ENCODE measurements around the gene NRXN3.
A peak's percentile ranks its signal among the peaks of the same experiment; 100 is the strongest.

Gene NRXN3

DNA sequence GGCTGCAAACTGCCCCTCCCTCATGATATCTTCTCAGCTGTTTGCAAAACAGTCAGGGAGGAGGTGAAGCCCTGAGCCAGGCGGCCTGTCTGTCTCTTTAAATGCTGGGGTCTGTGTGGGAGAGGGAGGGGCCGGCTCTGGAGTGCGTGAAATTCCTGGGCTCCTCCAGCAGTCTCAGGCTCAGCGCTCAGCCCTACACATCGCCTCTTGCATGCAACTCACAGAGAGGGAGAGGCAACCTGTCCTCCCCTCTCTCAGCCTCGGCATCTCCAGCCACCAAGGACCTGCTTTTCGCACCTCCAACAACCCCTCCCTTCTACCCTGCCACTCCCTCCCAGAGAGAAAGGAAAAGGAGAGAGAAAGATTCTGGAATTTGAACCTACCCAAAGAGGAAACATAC is at the start of gene NRXN3:
TSS of gene NRXN3 (plus strand) at position 171 of the 400 bp plus-strand sequence. CDS start 72,721 bp downstream, outside the sequence.
- no peaks in the 10 kb centered on the region for H3K4me1 ChIP-seq (ENCODE audit: control insufficient read depth, insufficient read depth, low read length)
- H3K27ac ChIP-seq (ENCODE audit: low read depth, low read length) = no peak within 1 kb of the TSS
- peak within 1 kb of the TSS; percentile 9 for H3K4me3 ChIP-seq (ENCODE audit: low read length)
- H3K9ac ChIP-seq (ENCODE audit: low read length) = no peak within 1 kb of the TSS
- no peaks in the 10 kb centered on the region for H3K36me3 ChIP-seq (ENCODE audit: control insufficient read depth, insufficient read depth, low read length)
- H3K27me3 ChIP-seq (ENCODE audit: control insufficient read depth, insufficient read depth, low read length) = no peaks in the 10 kb centered on the region

DNA sequence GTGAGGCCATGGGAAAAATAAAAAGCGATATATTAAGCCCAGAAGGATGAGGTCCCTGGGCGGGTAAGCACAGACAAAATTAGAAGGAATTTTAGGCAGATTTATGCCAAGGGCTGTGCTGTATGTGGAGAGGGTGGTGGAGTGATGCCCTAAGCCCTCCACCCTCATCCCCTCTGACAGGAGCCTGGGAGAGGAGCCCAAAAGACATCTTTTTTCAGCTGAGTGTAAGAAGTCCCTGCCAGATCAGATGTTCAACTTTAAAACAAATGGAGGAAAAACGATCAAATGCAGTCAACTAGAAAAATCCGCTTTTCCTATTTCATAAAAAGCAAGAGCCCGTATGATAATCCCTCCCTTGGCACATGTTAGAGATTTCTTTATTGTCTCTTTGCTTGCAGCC is 47.7 kb upstream of the NRXN3 start:
- H3K4me3 ChIP-seq (ENCODE audit: low read length) = no peak overlapping the region
- H3K27ac ChIP-seq (ENCODE audit: low read depth, low read length) = no peak overlapping the region
- no peaks in the 10 kb centered on the region for H3K36me3 ChIP-seq (ENCODE audit: control insufficient read depth, insufficient read depth, low read length)
- no peaks in the 10 kb centered on the region for H3K27me3 ChIP-seq (ENCODE audit: control insufficient read depth, insufficient read depth, low read length)
- H3K4me1 ChIP-seq (ENCODE audit: control insufficient read depth, insufficient read depth, low read length) = no peaks in the 10 kb centered on the region
- H3K9ac ChIP-seq (ENCODE audit: low read length) = no peak overlapping the region

DNA sequence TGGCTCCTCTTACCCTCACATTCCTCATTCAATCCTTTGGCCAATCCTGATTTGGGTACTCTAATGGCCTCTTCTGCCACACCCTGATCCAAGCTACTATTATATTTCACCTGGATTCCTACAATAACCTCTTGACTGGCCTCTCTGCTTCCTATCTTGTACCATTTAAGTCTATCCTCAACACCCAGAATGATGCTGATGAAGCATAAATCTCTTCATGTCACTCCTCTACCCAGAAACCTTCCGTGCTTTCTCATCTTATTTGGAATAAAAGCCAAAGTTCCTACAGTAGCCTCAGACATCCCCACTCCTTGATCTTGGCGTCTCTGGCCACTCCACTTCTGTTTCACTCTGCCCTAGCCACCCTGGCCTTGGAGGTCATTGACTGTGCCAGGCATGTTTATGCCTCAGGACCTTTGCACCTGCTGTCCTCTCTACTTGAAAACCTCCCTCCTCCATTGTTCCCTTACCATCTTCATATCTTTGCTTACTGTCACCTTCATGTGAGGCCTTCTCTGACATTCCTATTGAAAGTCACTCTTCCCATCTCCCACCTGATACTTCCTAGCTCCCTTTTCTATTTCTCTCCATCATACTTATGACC is 46.4 kb upstream of the NRXN3 start:
- no peaks in the 10 kb centered on the region for H3K27me3 ChIP-seq (ENCODE audit: control insufficient read depth, insufficient read depth, low read length)

DNA sequence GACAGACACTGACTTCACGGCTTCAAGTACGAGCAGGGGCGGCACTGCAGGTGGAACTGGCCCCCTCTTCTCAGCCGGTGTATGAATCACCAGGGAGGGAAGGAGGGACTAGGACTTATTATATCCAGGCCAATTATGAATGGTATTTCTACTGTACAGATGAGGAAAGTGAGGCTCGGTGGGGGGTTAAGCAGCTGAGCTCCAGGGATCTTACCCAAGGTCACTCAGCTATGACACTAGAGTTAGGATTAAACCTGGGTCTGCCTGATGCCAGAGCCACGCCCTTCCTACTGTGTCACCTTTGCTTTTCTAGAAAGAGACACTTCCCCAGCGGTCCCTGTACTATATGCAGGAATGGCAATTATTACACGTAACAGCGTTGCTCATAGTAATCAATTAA is 42.2 kb upstream of the NRXN3 start:
- no peak overlapping the region for H3K9ac ChIP-seq (ENCODE audit: low read length)
- H3K4me3 ChIP-seq (ENCODE audit: low read length) = no peak overlapping the region
- no peak overlapping the region for H3K27ac ChIP-seq (ENCODE audit: low read depth, low read length)
- no peaks in the 10 kb centered on the region for H3K27me3 ChIP-seq (ENCODE audit: control insufficient read depth, insufficient read depth, low read length)
- no peaks in the 10 kb centered on the region for H3K4me1 ChIP-seq (ENCODE audit: control insufficient read depth, insufficient read depth, low read length)
- H3K36me3 ChIP-seq (ENCODE audit: control insufficient read depth, insufficient read depth, low read length) = no peaks in the 10 kb centered on the region

More for the DNA sequence above, 46.4 kb upstream of the NRXN3 start:
- no peaks in the 10 kb centered on the region for H3K4me1 ChIP-seq (ENCODE audit: control insufficient read depth, insufficient read depth, low read length)
- no peak overlapping the region for H3K27ac ChIP-seq (ENCODE audit: low read depth, low read length)
- no peak overlapping the region for H3K9ac ChIP-seq (ENCODE audit: low read length)
- no peaks in the 10 kb centered on the region for H3K36me3 ChIP-seq (ENCODE audit: control insufficient read depth, insufficient read depth, low read length)
- H3K4me3 ChIP-seq (ENCODE audit: low read length) = no peak overlapping the region

DNA sequence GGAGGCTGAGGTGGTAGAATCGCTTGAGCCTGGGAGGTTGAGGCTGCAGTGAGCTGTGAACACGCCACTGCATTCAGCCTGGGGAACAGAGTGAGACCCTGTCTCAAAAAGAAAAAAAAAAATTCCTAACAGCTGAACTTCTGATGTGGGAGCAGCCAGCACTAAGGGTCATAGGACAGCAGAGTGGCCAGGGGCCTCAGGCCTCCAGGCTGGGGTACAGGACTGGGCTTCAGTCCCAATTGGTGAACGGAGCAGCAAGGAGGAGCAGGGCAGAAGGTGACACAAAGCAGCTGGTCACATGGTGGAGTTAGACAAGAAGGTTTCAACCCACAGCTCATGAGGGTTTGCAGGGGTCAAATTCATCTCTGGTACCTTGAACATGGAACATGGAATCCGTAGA is 40.8 kb upstream of the NRXN3 start:
- H3K4me1 ChIP-seq (ENCODE audit: control insufficient read depth, insufficient read depth, low read length) = no peaks in the 10 kb centered on the region
- H3K4me3 ChIP-seq (ENCODE audit: low read length) = no peak overlapping the region
- H3K36me3 ChIP-seq (ENCODE audit: control insufficient read depth, insufficient read depth, low read length) = no peaks in the 10 kb centered on the region
- H3K27me3 ChIP-seq (ENCODE audit: control insufficient read depth, insufficient read depth, low read length) = no peaks in the 10 kb centered on the region
- no peak overlapping the region for H3K27ac ChIP-seq (ENCODE audit: low read depth, low read length)
- H3K9ac ChIP-seq (ENCODE audit: low read length) = no peak overlapping the region

DNA sequence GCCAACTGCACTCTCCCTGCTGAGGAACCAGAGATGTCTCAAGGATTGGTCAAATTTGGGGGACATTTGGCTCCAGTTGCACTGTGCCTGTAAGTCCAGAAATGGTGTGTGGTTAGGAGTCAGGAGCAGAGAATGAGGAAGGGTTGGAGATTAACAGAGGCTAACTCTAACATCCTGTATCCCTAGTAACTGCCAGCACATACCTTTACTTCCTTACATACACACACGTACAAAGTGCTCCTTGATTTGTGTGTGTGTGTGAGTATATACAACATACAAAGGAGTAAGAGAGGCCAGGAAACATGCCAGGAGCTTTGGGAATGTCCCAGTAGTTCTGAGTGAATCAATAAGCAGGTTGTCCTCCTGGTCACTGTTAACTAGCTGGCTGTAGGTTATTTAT is 39.8 kb upstream of the NRXN3 start:
- H3K9ac ChIP-seq (ENCODE audit: low read length) = no peak overlapping the region
- no peak overlapping the region for H3K27ac ChIP-seq (ENCODE audit: low read depth, low read length)
- no peaks in the 10 kb centered on the region for H3K27me3 ChIP-seq (ENCODE audit: control insufficient read depth, insufficient read depth, low read length)
- no peaks in the 10 kb centered on the region for H3K36me3 ChIP-seq (ENCODE audit: control insufficient read depth, insufficient read depth, low read length)
- H3K4me1 ChIP-seq (ENCODE audit: control insufficient read depth, insufficient read depth, low read length) = no peaks in the 10 kb centered on the region
- no peak overlapping the region for H3K4me3 ChIP-seq (ENCODE audit: low read length)

DNA sequence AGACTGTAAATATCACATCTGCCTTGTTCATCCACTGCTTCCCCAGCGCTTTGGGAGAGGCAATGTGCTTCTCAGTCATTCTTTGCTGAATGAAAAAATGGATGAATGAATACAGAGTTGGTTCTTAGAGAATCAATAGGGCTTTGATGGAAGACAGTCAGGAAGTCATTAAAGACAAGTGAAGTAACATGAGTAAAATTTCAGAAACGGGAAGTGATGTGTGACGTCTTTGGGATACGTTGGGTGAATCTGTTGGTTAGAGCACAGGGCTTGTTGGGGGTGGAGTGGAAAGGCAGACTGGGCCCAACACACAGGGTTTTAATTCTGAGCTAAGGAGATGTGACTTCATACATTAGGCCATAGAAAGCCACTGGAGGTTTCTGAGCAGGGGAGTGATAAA is 39.0 kb upstream of the NRXN3 start:
- H3K36me3 ChIP-seq (ENCODE audit: control insufficient read depth, insufficient read depth, low read length) = no peaks in the 10 kb centered on the region
- H3K27me3 ChIP-seq (ENCODE audit: control insufficient read depth, insufficient read depth, low read length) = no peaks in the 10 kb centered on the region
- H3K4me1 ChIP-seq (ENCODE audit: control insufficient read depth, insufficient read depth, low read length) = no peaks in the 10 kb centered on the region
- no peak overlapping the region for H3K27ac ChIP-seq (ENCODE audit: low read depth, low read length)
- no peak overlapping the region for H3K4me3 ChIP-seq (ENCODE audit: low read length)
- H3K9ac ChIP-seq (ENCODE audit: low read length) = no peak overlapping the region

DNA sequence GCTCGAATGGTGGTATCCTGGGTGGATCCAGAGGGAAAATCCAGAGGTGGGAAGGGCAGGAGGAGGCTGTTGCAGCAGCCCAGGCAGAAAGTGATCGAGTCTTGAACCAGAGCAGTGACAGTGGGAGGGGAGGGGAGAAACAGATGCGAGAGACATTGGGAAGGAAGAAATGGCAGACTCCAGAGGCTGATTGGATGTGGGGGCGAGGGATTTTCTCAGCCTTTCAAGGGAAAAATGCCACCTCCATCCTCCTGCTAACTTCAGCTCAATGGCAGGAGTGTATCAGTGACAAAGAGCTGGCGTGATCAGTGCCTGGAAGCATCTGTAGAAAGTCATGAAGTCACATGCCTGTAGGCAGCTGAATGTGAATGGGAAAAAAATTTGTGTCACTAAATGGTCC is 38.6 kb upstream of the NRXN3 start:
- no peak overlapping the region for H3K27ac ChIP-seq (ENCODE audit: low read depth, low read length)
- H3K27me3 ChIP-seq (ENCODE audit: control insufficient read depth, insufficient read depth, low read length) = no peaks in the 10 kb centered on the region
- H3K4me1 ChIP-seq (ENCODE audit: control insufficient read depth, insufficient read depth, low read length) = no peaks in the 10 kb centered on the region
- no peak overlapping the region for H3K9ac ChIP-seq (ENCODE audit: low read length)
- no peaks in the 10 kb centered on the region for H3K36me3 ChIP-seq (ENCODE audit: control insufficient read depth, insufficient read depth, low read length)
- no peak overlapping the region for H3K4me3 ChIP-seq (ENCODE audit: low read length)

DNA sequence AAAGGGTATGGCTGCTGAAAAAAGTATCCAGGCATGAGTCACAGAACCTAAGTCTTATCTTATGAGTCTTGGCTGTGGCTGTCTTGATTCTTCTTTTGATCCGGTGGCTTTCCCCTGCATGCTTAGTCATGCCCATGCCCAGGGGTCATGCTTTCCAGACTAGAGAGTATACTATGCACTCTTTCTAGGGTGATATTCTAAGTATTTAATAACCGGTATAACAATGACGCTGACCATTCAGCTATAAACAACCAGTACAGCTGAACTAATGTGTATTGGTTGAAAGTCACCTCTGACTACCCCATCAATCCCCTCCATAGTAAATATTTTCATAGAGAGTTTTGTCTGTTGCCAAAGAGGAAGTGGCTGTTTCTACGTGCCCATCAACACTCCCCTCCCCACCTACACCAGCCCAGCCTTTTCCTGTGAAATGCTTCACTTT is 34.7 kb upstream of the NRXN3 start:
- H3K9ac ChIP-seq (ENCODE audit: low read length) = no peak overlapping the region
- no peaks in the 10 kb centered on the region for H3K27me3 ChIP-seq (ENCODE audit: control insufficient read depth, insufficient read depth, low read length)
- no peaks in the 10 kb centered on the region for H3K4me1 ChIP-seq (ENCODE audit: control insufficient read depth, insufficient read depth, low read length)
- H3K27ac ChIP-seq (ENCODE audit: low read depth, low read length) = no peak overlapping the region
- no peak overlapping the region for H3K4me3 ChIP-seq (ENCODE audit: low read length)
- no peaks in the 10 kb centered on the region for H3K36me3 ChIP-seq (ENCODE audit: control insufficient read depth, insufficient read depth, low read length)

DNA sequence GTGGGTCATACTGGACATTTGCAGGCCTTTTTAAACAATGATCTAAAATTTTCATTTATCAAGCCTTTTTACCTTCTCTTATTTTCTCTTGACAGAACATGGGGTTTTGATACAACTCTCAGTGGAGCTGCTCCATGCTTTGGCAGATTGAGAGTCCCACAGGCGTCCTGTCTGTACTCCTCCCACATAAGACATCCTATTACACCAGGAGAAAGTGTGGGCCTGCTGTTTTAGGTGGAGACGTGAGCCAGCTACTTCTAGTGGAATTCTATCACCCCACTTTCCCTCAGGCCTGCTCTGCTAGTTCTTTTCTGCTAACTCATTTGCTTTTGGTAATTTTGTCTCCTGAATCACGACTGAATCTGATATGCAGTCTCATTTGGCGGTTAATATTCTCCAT is 33.5 kb upstream of the NRXN3 start:
- H3K4me3 ChIP-seq (ENCODE audit: low read length) = no peak overlapping the region
- H3K27ac ChIP-seq (ENCODE audit: low read depth, low read length) = no peak overlapping the region
- no peak overlapping the region for H3K9ac ChIP-seq (ENCODE audit: low read length)
- no peaks in the 10 kb centered on the region for H3K4me1 ChIP-seq (ENCODE audit: control insufficient read depth, insufficient read depth, low read length)
- no peaks in the 10 kb centered on the region for H3K36me3 ChIP-seq (ENCODE audit: control insufficient read depth, insufficient read depth, low read length)
- H3K27me3 ChIP-seq (ENCODE audit: control insufficient read depth, insufficient read depth, low read length) = no peaks in the 10 kb centered on the region

DNA sequence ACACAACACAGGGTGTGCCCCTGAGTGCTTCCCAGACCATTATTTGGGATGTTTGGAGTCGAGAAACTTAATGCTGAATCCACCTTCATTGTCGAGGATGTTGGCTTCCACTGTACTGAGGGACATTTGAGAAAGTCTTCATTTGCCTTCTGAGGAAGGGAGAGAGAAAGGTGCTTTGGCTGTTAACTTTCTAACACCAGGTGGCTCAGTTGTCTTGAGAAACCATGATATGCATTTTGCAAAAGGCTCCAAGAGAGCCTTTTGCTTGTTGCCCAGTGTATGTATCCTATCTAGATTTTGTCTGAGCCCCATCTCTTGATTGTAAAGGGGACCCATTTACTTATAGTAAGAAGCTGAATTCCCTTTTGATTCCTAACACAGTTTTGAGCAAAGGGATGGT is 28.6 kb upstream of the NRXN3 start:
- no peak overlapping the region for H3K9ac ChIP-seq (ENCODE audit: low read length)
- H3K27ac ChIP-seq (ENCODE audit: low read depth, low read length) = no peak overlapping the region
- no peaks in the 10 kb centered on the region for H3K27me3 ChIP-seq (ENCODE audit: control insufficient read depth, insufficient read depth, low read length)
- H3K4me1 ChIP-seq (ENCODE audit: control insufficient read depth, insufficient read depth, low read length) = no peaks in the 10 kb centered on the region
- H3K36me3 ChIP-seq (ENCODE audit: control insufficient read depth, insufficient read depth, low read length) = no peaks in the 10 kb centered on the region
- no peak overlapping the region for H3K4me3 ChIP-seq (ENCODE audit: low read length)

DNA sequence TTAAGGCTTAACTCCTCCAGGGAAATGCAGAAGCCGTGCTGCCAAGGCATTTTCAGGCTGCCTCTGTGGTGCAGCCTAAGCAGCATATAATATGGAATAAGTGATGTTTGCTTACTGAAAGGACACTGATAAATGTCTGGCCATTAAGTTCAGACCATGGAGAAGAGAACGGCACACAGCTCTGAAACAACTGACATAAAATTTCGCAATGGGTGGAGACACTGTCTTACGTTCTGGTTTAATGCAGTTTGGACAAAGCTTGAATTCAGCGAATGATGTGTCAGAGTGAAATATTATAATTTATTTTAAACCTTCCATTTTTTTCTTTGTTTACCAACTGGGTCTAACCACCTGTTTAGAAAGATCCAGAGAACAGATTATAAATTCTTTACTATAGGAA is 27.2 kb upstream of the NRXN3 start:
- H3K9ac ChIP-seq (ENCODE audit: low read length) = no peak overlapping the region
- H3K4me1 ChIP-seq (ENCODE audit: control insufficient read depth, insufficient read depth, low read length) = no peaks in the 10 kb centered on the region
- H3K27ac ChIP-seq (ENCODE audit: low read depth, low read length) = no peak overlapping the region
- H3K36me3 ChIP-seq (ENCODE audit: control insufficient read depth, insufficient read depth, low read length) = no peaks in the 10 kb centered on the region
- H3K4me3 ChIP-seq (ENCODE audit: low read length) = no peak overlapping the region
- no peaks in the 10 kb centered on the region for H3K27me3 ChIP-seq (ENCODE audit: control insufficient read depth, insufficient read depth, low read length)

DNA sequence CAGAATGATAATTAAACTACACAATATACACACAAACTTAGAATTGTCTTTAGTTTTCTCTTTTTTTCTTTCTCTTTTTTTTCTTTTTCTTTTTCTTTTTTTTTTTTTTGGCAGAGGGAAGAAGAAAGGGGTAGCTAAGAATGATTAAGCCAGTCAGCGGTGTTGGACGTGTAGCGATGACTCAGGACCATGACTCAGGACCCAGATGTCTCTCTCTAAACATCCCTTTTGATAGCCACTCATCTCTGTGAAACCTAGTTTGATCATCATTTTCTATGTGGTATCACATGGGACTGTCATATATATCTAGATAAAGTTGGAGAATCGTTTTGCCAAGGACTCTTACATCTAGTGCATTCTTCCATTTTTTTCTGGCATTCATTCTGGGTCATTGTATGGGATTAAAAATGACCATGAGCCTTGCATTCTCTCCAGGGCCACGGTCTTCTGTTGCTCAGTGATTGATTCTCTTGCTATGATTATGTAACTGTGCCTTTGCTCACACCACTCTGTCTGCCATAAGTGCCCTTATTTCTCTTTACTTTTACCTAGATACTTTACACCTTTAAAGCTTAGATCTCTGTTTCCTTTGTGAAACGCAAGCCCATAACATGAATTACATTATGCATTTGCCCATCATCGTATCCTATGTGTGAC is 26.6 kb upstream of the NRXN3 start:
- no peaks in the 10 kb centered on the region for H3K27me3 ChIP-seq (ENCODE audit: control insufficient read depth, insufficient read depth, low read length)
- H3K4me3 ChIP-seq (ENCODE audit: low read length) = no peak overlapping the region
- no peaks in the 10 kb centered on the region for H3K36me3 ChIP-seq (ENCODE audit: control insufficient read depth, insufficient read depth, low read length)
- H3K9ac ChIP-seq (ENCODE audit: low read length) = no peak overlapping the region
- no peak overlapping the region for H3K27ac ChIP-seq (ENCODE audit: low read depth, low read length)
- no peaks in the 10 kb centered on the region for H3K4me1 ChIP-seq (ENCODE audit: control insufficient read depth, insufficient read depth, low read length)
